Stomach (tissue), 4 donors: ENCODE measurements around the gene SCGB1A1.

Experiments
- CTCF ChIP-seq, 7 experiments: fragments of 450-650 bp in 4 of 7; fragments of 200-600 bp in 3 of 7; sonication (generic) in 3 of 7; IDR thresholded peaks; one replicate each; pipeline ENCODE4 v1.5.1; 2016 to 2019; ENCODE audit warnings: antibody characterized with exemption in 7 of 7, control low read depth in 2 of 7, mild to moderate bottlenecking in 1 of 7
- EP300 ChIP-seq: sonication (generic); formaldehyde crosslinking; IDR thresholded peaks from one replicate; pipeline ENCODE4 v1.6.1; 2017; ENCODE audit warnings: antibody characterized with exemption

GRCh38 chr11:62418733-62419132 is at the start of gene SCGB1A1:
- no peak for TF ChIP-seq CTCF (IDR thresholded peaks at IDR 0.05)
- no peak for TF ChIP-seq EP300
